ENCODE measurements around the gene AOC1. TPM values are rescaled to one million over a fixed set of nuclear protein-coding genes. Genes with fewer than 3 reads are reported as not detected.

Gene AOC1
- total and polyA plus RNA-seq, 10 donors: 0.03 to 2.5 (median 0.74) TPM; not detected in 2

DNA sequence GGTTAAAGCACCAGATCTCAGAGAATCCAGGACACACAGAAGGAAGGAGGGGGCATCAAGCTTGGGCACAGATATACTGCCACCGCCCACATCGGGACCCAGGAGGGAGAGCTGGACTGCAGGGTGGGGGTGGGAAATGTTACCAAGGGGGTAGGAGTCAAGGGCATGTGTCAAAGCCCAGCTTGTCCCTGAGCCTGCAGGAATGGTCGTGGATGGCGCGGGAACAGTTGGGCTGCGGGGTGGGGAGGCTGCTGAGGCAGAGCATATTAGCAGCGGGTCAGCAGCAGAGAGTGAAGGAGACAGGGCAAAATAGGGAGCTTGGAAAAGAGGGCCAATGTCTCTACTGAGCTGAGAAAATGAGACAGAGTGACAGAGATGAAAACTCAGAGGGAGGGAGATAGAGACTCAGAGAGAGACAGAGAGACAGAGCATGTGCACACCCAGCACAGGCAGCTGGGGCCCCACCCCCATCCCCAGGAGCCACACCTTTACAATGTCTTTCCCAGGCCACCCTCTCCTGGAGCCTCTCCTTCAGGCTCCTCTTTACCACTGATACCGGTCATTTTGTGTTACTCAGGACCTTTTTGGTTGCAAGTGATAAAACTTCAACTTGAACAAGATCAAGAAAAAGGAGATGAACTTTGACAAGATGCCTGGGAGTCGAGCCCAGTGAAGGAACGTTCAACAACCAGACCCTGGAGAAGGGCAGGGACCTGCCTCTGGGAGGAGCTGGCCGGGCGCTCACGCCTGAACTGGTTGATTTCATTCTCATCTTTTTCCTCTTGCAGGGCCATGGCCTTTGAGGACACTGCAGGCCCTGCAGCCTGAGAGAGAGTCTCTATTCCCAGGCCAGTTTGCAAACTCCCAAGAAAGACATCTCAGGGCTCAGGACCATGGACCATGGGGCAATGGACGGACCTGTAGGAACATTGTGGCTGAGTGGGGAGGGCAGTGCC lies 50.0 kb downstream of the AOC1 start:
- Histone ChIP-seq H3K4me1 (peaks cover 0 to 47% (median 32%) of the 10 kb centered on the region in 6 donors), H3K4me3 (no peak overlapping the region), H3K27me3 (replicated peaks in 1 of 7) (peaks cover 0 to 57% (median 0%) of the 10 kb centered on the region in 7 donors), H3K36me3 (no peaks in the 10 kb centered on the region), H3K9me3 (no peaks in the 10 kb centered on the region), H3K27ac (no peak overlapping the region)
- intact Hi-C loops (cut with DNase I; ENCODE audit: low total_unique reads): no loop called here
- TF ChIP-seq POLR2A (IDR thresholded peaks at IDR 0.05) (no peak), POLR2AphosphoS5 (IDR thresholded peaks at IDR 0.05) (no peak), CTCF (IDR thresholded peaks at IDR 0.05 in 8 of 11, conservative IDR thresholded peaks at IDR 0.05 in 3 of 11) (no peak)
- no peak for DNase-seq
- WGBS, 5 donors: 78 to 87% (median 83%) methylated on average over 14 of the region's 14 CpGs

- WGBS, 5 donors: 24 to 39% (median 33%) methylated on average over 12 of the region's 12 CpGs
- peaks cover 0 to 37% (median 23%) of the 10 kb centered on the region in 6 donors for H3K4me1 ChIP-seq
- DNase-seq: no peak
- peaks cover 0 to 47% (median 0%) of the 10 kb centered on the region in 7 donors for H3K27me3 ChIP-seq (replicated peaks in 1 of 7)
- H3K4me3 ChIP-seq: no peak overlapping the region
- H3K27ac ChIP-seq: peak overlapping the region in 2 of 8 donors; percentile 39 to 53
- no peaks in the 10 kb centered on the region for H3K36me3 ChIP-seq
- no peak for TF ChIP-seq POLR2AphosphoS5 (IDR thresholded peaks at IDR 0.05)
- no peak for TF ChIP-seq CTCF (IDR thresholded peaks at IDR 0.05 in 8 of 11, conservative IDR thresholded peaks at IDR 0.05 in 3 of 11)
- no peak for TF ChIP-seq POLR2A (IDR thresholded peaks at IDR 0.05)
- H3K9me3 ChIP-seq: no peaks in the 10 kb centered on the region
- intact Hi-C loops (cut with DNase I; ENCODE audit: low total_unique reads): no loop called here
Observed at GRCh38 chr7:150903606-150904005, 51.3 kb downstream of the AOC1 start.

- DNase-seq: no peak
Observed at GRCh38 chr7:150904011-150904909, 51.9 kb downstream of the AOC1 start.

More at GRCh38 chr7:150904011-150904909, 51.9 kb downstream of the AOC1 start:
- intact Hi-C loops (cut with DNase I; ENCODE audit: low total_unique reads): no loop called here
- Histone ChIP-seq H3K4me3 (no peak overlapping the region), H3K4me1 (peaks cover 0 to 37% (median 24%) of the 10 kb centered on the region in 6 donors), H3K27ac (peak overlapping the region in 2 of 8 donors; percentile 39 to 53), H3K27me3 (replicated peaks in 1 of 7) (peaks cover 0 to 45% (median 0%) of the 10 kb centered on the region in 7 donors), H3K9me3 (no peaks in the 10 kb centered on the region), H3K36me3 (no peaks in the 10 kb centered on the region)
- 32 to 51% (median 38%) methylated on average over 6 of the region's 6 CpGs for WGBS, 5 donors
- TF ChIP-seq POLR2A (IDR thresholded peaks at IDR 0.05) (no peak), CTCF (IDR thresholded peaks at IDR 0.05 in 8 of 11, conservative IDR thresholded peaks at IDR 0.05 in 3 of 11) (no peak), POLR2AphosphoS5 (IDR thresholded peaks at IDR 0.05) (no peak)
